Pons (tissue), 1 donor: ENCODE measurements around the gene LSM4.

Experiments used
- DNase-seq: peaks from one replicate; pipeline ENCODE4 v3.0.0-alpha.2; 2016; ENCODE audit warnings: low spot score

Gene LSM4

DNA sequence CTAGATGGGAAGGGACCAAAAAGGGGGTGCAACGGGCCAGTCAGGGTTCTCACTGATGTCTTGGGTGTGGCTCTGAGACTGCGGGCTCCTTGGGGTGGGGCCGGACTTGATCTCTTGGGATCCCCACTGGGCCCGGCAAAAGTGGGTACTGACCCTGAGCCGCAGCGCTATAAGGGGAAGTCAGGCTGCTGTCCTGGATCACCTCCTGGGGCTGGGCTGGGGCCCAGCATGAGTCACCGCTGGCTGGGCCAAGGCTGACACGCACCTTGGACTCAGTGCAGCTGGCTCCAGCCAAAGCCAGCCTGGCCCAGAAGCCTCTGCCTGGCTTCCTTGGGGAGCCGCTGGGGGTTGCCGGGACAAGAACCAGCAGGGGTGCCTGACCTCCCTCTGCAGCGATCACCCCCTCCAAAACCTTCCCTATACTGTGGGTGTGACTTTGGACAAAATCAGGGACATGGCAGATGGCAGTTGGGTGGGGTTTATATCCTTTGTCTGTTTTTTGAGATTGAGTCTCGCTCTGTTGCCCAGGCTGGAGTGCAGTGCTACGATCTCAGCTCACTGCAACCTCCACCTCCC lies 48.0 kb downstream of the LSM4 start:
- peak; percentile 78 for DNase-seq

DNA sequence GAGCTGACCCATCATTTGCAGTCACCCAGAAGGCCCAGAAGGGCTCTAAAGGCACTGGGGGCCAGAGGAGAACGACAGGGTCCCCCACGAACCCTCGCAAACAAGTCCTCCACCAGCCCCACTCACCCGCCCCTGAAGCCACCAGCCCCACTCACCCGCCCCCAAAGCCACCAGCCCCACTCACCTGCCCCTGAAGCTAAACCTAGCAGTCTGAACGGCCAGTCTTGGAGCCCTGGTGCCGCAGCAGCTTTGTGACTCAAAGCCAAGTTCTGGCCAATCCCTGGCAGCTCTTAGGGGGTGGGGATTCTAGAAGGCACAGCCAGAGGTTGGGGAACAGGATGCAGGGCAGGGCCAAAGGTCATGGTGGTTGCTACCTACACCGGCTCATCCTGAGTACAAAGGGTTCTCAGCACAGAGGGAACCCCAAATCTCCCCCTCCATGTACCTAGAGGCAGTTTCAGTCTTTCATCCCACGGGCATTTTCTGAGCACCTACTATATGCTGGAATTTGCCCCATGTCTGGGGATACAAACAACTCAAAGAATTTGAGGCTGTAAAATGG lies 48.6 kb downstream of the LSM4 start, which contains the start of gene IQCN:
IQCN (minus strand) TSS at position 234 of the 562 bp plus-strand sequence. CDS start 4,974 bp downstream, outside the sequence.
- peak; percentile 4 for DNase-seq

DNA sequence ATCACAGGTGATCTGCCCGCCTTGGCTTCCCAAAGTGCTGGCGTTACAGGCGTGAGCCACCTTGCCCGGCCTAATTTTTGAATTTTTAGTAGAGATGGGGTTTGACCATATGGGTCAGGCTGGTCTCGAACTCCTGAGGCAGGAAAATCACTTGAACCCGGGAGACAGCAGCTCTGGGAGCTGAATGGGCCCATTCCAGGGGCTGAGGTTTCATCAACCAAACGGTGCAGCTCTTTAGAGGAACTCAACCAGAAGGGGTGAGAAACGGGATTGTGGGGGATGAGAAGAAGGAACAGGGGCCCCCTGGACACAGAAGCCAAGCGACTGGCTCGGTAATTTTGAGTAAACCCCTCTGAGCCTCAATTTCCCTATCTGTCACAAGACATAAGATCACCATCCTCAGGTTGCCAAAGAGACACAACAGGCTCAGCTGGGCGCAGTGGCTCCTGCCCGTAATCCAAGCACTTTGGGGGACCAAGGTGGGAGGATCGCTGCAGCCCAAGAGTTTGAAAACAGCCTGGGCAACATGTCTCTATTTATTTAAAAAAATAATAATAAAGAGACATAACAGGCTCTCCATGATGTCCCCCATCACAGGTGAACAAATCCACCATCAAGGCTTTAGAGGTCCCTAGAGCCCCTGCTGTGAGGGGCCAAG lies 49.2 kb downstream of the LSM4 start:
- no peak for DNase-seq

DNA sequence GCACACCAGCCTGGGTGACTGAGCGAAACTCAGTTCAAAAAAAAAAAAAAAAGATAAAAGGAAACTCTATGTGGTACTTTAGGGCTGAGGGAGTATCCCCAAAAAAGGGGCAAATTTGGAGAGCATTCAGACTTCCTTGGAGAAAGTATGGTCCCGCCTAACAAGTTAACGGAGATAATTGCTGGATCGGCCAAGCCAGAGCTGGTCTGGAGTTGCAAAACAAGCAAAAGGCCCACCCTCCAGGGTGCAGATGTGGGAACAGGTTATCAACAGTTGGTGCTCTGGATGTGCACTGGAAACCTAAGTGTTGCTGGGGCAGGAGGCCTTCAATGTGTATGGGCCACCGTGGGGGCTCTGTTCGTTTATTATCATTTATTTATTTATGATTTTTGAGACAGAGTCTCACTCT lies 51.4 kb downstream of the LSM4 start:
- DNase-seq, result no peak

DNA sequence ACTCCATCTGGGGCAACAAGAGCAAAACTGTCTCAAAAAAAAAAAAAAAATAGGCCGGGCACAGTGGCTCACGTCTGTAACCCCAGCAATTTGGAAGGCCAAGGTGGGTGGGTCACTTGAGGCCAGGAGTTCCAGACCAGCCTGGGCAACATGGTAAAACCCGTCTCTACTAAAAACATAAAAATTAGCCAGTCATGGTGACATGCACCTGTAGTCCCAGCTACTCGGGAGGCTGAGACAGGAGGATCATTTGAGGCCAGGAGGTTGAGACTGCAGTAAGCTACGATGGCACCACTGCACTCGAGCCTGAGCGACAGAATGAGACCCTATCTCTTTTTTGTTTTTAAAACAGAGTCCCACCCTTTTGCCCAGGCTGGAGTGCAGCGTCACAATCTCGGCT lies 52.5 kb downstream of the LSM4 start:
- DNase-seq, result no peak

DNA sequence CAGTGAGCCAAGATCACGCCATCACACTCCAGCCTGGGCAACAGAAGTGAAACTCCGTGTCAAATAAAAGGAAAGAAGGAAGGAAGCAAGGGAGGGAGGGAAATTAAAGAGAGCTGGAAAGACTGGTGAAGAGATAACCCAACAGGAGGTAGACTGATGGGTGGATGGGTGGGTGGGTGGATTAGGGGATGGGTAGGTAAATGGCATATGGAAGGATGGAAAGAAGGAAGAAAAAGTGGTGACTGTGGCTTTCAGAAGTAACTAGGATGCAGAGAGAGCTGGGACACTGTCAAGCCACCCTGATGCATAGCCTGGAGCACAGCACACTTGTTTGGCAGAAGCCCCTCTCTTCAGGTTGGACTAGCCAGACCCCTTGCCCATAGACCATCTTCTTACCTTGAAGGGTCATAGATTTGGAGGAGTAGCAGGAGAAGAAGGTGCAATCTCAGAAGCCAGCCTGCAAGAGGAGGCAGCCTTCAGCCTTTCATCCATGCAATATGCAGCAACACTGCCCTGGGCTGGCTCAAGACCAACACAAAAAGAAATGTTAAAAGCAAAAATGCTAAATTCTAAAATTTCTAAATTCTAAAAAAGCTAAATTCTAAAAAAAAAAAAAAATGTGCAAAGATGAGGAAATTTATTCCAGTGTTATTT lies 53.7 kb downstream of the LSM4 start:
- no peak for DNase-seq

DNA sequence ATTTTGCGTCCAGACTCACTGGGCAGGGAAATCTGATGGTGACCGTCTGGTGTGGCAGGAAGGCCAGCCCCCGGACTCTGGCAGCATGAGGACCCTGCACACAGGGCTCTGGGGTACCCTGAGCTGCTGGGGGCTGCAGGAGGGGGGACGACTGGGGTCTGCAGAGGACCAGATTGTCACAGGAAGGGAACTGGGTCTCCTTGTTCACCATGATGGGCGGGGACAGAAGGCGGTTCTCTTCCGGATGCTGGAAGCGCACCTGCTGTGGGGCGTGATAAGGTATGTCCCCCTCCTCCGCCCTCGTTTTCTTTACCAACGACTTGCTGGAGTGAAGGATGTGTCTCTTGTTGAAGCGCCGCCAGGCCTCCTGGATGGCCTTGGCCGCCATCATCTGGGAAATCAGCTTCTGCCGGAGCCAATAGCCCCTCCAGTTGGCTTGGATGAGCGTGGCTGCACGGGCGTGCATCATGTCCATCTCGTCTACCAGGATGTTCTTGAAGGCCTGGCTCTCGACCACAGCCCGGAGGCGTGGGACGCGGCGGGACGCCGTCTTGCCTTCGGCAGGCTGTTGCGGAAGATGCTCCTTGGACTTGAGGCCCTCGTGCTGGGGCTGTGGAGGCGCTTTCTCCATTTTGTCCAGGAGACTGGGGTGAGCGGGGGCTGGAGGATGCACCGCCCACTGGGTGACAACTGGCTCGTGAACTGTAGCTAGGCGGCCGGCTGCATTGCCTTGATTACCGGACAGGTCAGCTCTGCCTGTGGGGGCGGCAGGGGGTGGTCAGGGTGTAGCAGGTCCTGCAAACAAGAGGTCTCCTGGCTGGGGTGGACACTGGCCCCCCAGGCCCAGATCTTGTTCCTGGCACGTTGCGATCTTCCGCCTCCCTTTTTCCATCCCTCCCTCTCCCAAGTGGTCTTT lies 55.8 kb downstream of the LSM4 start:
- DNase-seq, result no peak

DNA sequence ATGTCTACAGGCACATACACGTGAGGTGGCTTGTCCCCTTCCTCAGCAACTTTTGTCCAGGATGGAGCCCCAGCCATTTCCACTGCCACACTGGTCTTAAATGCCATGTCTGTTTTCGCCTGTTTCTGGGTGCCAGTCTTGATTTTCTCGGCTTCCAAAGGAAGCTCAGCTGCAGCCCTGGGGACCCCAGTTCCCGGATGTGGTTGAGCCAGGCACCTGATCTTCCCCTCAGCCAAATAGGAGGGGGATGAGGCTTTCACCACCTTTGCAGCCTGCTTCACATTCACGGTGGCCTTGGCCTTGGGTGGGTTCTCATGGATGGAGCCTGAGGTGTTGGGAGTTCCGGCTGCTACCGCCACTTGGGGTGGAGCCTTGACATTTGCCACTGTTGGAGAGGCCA lies 57.3 kb downstream of the LSM4 start:
- DNase-seq, result no peak

DNA sequence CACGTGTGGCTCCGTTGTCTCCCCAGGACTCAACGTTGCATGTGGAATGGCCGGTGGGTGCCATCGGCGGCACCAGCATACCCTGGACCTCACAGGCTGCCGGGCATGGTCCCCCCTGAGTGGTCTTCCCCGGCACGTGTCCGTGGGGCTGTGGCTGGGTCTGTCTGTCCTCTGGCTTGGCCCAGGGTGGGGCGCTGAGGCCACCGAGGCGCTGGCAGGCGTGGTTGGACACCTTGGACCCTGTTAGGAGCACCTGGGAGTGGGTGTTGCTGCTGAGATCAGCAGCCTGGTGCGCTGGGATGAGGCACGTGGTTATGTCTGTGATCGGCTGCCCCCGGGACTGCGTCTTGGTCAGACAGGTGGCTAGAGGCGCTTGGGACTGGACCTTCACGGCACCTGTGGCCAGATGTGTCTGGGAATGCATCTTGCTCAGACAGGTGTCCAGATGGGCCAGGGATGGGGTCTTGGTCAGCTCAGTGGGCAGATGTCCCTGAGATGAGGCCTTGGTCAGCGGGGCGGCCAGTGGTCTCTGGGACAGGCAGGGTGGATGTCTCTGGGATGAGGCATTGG lies 57.8 kb downstream of the LSM4 start:
- no peak for DNase-seq

DNA sequence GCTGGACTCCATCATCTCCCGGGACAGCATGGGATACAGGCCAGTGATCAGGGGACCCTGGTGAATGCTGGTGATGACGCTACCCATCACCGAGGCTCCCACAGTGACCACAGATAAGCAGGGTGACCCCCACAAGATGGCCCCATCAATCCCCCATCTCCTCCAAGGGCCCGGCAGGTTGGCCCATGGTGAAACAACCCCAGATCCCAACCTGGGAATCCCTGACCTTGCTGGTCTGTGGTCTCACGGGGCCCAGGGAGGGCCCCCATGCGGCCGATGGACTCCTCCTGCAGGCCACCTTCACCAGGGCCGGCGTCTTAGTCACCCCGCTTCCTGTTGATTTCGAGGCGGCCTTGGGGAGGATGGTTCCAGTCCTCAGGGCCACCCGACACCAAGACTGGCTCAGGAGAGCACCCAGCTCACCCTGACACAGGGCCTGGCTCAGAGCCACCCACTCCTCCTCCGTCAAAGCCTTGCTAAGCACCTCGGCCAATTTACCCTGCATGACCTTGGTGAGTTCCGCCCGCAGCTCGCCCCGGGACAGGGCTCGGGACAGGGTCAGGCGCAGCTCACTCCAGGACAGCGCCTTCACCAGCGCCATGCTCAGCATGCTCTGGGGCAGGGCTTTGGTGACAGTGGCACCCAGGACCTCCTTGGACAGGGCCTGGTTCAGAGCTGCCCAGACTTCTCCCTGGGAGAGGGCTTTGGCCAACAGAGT lies 58.6 kb downstream of the LSM4 start:
- no peak for DNase-seq

DNA sequence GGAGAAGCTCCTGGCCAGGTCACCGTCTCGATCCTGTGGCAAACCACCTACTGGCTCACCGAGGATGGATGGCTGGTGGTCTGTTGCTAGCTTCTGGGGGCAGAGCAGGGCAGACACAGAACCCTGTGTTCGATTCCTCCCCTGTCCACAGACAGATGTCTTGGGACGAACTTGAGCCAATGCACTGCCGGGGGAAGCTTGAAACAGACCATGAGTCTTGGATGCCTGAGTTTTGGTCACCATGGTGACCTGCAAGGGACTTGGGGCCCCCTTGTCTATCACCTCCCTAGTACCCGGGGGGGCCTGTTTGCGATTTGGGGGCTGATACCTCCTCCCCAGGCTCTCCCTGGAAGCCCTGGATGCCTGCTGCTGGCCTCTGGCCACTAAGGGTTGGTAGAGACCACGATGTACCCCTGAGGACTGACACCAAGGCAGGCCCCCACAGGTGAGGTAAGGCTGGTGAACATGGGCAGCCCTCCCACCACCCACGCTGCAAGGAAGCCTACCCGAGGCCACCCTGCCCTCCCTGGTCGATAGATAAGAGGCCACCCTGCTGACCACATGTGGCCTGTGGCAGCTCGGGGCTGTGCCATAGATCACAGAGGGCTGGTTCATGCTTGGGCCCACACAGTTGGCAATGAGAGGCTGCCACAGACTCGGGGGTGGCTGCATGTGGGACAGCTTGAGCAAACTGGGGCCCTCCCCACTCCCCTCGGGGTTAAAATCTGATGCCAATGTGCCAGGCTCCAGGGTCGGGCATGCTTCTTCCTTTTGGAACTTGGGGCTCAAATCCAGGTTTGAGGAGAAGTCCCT lies 59.3 kb downstream of the LSM4 start:
- no peak for DNase-seq

DNA sequence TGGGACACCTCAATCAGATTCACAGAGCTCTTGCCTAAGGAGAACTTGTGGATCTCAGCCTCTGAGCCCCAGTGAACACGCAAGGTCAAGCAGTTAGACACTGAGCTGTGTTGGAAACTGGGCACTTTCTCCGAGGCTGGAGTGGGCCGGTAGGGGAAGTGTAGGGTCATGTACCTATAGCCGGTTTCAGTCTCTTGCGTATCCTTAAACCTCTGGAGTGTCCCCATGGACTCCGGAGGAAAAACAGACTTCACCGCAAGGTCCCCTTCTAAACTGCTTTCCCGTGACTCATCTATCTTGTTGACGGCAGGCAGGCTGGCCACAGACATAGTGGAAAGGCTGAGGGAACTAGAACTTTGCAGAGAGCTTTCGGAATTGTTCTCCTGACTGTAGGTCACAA lies 60.0 kb downstream of the LSM4 start:
- no peak for DNase-seq

DNA sequence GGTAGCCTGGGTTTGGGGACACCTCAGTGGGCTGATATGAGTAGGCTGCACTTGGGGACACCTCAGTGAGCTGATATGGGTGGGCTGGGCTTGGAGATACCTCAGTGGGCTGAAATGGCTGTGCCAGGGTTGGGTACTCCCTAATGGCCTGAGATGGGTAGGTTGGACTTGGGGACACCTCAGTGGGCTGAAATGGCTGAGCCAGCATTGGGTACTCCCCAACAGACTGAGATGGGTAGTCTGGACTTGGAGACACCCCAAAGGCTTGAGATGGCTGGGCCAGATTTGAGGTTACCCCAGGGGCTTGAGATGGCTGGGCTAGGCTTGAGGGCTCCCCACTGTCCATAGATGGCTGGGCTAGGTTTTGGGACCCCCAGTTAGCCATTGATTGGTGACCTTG lies 60.7 kb downstream of the LSM4 start:
- no peak for DNase-seq

DNA sequence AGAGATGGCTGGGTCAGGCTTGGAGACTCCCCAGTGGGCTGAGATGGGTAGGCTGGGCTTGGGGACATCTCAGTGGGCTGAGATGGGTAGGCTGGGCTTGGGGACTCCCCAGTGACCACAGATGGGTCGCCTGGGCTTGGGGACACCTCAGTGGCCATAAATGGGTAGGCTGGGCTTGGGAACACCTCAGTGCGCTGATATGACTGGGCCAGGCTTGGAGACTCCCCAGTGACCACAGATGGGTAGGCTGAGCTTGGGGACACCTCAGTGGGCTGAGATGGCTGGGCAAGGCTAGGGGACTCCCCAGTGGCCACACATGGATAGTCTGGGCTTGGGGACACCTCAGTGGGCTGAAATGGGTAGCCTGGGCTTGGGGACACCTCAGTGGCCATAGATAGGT lies 61.4 kb downstream of the LSM4 start:
- no peak for DNase-seq

DNA sequence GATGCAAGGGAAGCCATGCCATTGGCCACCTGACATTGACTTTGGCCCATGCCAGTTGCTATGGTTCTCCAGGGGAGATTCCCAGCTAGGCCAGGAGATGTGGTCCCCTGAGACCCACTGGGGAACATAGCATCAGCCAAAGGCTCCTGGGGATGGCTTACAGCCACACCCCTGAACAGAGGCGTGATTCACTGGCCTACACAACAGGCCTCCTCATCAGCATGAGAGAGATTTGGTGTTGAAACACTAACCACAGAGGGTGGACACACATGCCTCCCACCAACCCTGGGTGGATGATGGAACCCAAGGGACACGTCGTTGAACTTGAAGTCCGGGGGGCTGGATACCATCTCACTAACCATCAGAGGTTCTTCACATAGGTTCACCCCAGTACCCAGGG lies 63.0 kb downstream of the LSM4 start:
- DNase-seq, result no peak

DNA sequence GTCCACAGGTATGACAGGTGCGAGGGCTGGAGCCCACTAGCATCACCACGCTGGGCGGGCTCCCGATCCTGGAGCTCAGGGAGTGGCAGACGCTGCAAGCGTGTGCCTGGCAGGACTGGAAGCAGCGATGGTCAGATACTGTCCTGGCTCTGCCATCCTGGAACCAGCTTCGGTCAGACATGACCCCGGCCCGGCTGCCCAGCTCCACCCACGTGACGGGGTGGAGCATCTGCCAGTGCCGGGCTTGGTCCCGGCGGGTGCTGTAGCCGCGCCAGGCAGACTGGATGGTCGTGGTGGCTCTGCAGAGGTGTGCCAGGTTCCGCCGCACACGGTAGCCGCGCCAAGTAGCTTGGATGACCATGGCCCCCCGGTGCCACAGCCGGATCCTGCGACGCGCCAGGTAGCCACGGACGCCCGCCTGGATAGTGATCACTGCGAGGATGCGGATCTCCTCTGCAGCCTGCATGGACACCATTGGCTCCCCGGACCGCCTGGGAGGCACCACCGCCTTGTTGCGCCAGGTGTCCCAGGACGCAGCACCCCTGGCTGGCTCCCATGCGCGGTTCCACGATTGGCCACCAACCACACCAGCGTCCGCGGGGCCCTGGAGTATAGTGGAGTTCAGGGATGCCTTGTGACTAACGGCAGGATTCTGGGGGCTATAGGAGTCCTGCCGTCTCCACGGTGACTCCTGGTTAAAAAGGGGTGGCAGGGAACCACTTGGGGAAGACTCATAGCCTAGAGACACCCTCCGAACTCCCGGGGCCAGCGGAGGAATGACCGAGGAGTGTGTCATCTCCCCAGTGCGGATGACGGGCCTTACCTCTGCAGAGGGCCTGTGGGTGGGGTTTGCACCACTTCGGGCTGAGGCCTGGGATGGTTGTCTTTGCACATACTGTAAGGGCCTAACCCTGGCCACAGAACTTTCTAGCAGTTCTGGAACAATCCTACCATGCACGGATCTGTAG lies 65.1 kb downstream of the LSM4 start:
- DNase-seq, result no peak
